ENCODE data around the gene RABGAP1L. TPM values are rescaled to one million over a fixed set of nuclear protein-coding genes. Genes with fewer than 3 reads are reported as not detected.
"Not testable (repeated sequence)": the region's sequence is repeated elsewhere in the genome, so short reads cannot be mapped to it uniquely, and the experiment has no call there.

Gene RABGAP1L
- total and polyA plus RNA-seq, 2 donors from 2014 or later: 16.2 to 48.5 TPM

GRCh38 chr1:174230399-174230798, 71.1 kb downstream of the RABGAP1L start:
- intact Hi-C loops (cut with DNase I): no loop called here
- no peaks in the 10 kb centered on the region for H3K9me3 ChIP-seq (ENCODE audit: control insufficient read depth in 2 of 3, insufficient read depth in 1 of 3, low read length in 3 of 3)
- FAIRE-seq: no peak

DNA sequence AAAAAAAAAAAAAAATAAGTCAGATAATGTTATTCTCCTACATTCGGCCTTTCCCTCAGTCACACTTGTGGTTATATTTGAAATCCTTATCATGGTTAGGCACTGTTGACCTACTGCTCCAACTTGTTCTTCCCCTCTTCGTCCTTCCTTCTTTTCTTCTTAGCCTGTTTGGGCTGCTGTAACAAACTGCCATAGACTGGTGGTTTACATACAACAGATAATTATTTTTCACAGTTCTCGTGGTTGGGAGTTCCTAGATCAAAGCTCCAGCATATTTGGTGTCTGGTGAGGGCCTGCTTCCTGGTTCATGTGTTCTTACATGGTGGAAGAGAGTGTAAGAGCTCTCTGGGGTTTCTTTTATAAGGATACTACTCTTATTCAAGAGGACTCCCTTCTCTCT, 73.4 kb downstream of the RABGAP1L start:
- Histone ChIP-seq H3K27me3 (ENCODE audit: control insufficient read depth, insufficient read depth, low read length) (no peaks in the 10 kb centered on the region), H3K4me1 (ENCODE audit: control insufficient read depth in 2 of 3, insufficient read depth in 2 of 3, low read depth in 1 of 3, low read length in 3 of 3) (no peaks in the 10 kb centered on the region), H3K27ac (ENCODE audit: low read depth in 2 of 2, low read length in 2 of 2) (no peak overlapping the region), H3K9me3 (ENCODE audit: control insufficient read depth in 2 of 3, insufficient read depth in 1 of 3, low read length in 3 of 3) (no peaks in the 10 kb centered on the region), H3K4me3 (ENCODE audit: low read length in 3 of 3) (no peak overlapping the region), H3K36me3 (ENCODE audit: control insufficient read depth in 2 of 3, insufficient read depth in 3 of 3, low read length in 3 of 3) (peaks cover 0 to 3% (median 0%) of the 10 kb centered on the region in 3 donors), H3K9ac (ENCODE audit: low read length in 3 of 3) (no peak overlapping the region)
- no peak for DNase-seq
- intact Hi-C loops (cut with DNase I): no loop called here
- FAIRE-seq: no peak
- TF ChIP-seq CTCF (IDR thresholded peaks at IDR 0.05; ENCODE audit: borderline replicate concordance, extremely low read depth, insufficient read depth): no peak

More at GRCh38 chr1:174230399-174230798, 71.1 kb downstream of the RABGAP1L start:
- Histone ChIP-seq H3K36me3 (ENCODE audit: control insufficient read depth in 2 of 3, insufficient read depth in 3 of 3, low read length in 3 of 3) (peaks cover 0 to 3% (median 0%) of the 10 kb centered on the region in 3 donors), H3K4me3 (ENCODE audit: low read length in 3 of 3) (no peak overlapping the region), H3K4me1 (ENCODE audit: control insufficient read depth in 2 of 3, insufficient read depth in 2 of 3, low read depth in 1 of 3, low read length in 3 of 3) (no peaks in the 10 kb centered on the region), H3K9ac (ENCODE audit: low read length in 3 of 3) (no peak overlapping the region), H3K27ac (ENCODE audit: low read depth in 2 of 2, low read length in 2 of 2) (no peak overlapping the region), H3K27me3 (ENCODE audit: control insufficient read depth, insufficient read depth, low read length) (no peaks in the 10 kb centered on the region)
- DNase-seq: no peak
- no peak for TF ChIP-seq CTCF (IDR thresholded peaks at IDR 0.05; ENCODE audit: borderline replicate concordance, extremely low read depth, insufficient read depth)

- H3K27me3 ChIP-seq (ENCODE audit: control insufficient read depth, insufficient read depth, low read length); FAIRE-seq; H3K4me3 ChIP-seq (ENCODE audit: low read length in 3 of 3); DNase-seq; intact Hi-C loops (cut with DNase I); H3K27ac ChIP-seq (ENCODE audit: low read depth in 2 of 2, low read length in 2 of 2); H3K36me3 ChIP-seq (ENCODE audit: control insufficient read depth in 2 of 3, insufficient read depth in 3 of 3, low read length in 3 of 3); H3K9me3 ChIP-seq (ENCODE audit: control insufficient read depth in 2 of 3, insufficient read depth in 1 of 3, low read length in 3 of 3); H3K4me1 ChIP-seq (ENCODE audit: control insufficient read depth in 2 of 3, insufficient read depth in 2 of 3, low read depth in 1 of 3, low read length in 3 of 3); H3K9ac ChIP-seq (ENCODE audit: low read length in 3 of 3): not testable (repeated sequence)
Measured at GRCh38 chr1:174238845-174239501, 79.7 kb downstream of the RABGAP1L start.

DNA sequence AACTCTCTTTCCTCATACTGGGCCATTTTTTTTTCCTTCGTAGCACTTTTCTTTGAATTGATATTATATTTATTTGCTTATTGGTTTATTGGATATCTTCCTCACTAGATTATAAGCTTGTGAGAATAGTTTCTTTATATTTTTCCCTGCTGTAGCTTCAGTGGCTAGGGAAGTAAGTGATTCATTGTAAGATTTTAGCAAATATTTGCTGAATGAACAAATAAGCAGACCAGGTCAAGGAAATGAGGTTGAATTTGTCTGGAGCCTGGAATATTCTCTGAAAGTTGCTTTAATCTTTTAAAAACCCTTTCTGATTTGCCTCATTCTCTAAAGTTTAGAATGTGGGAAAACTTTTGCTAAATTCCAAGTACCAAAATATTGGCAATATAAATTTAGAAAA, 80.2 kb downstream of the RABGAP1L start:
- DNase-seq: no peak
- no peak overlapping the region for H3K27ac ChIP-seq (ENCODE audit: low read depth in 2 of 2, low read length in 2 of 2)
- no peak overlapping the region for H3K9ac ChIP-seq (ENCODE audit: low read length in 3 of 3)
- TF ChIP-seq CTCF (IDR thresholded peaks at IDR 0.05; ENCODE audit: borderline replicate concordance, extremely low read depth, insufficient read depth): no peak
- FAIRE-seq: no peak
- no peaks in the 10 kb centered on the region for H3K4me1 ChIP-seq (ENCODE audit: control insufficient read depth in 2 of 3, insufficient read depth in 2 of 3, low read depth in 1 of 3, low read length in 3 of 3)
- H3K27me3 ChIP-seq (ENCODE audit: control insufficient read depth, insufficient read depth, low read length): no peaks in the 10 kb centered on the region
- H3K4me3 ChIP-seq (ENCODE audit: low read length in 3 of 3): no peak overlapping the region
- intact Hi-C loops (cut with DNase I): no loop called here
- peaks cover 0 to 8% (median 0%) of the 10 kb centered on the region in 3 donors for H3K36me3 ChIP-seq (ENCODE audit: control insufficient read depth in 2 of 3, insufficient read depth in 3 of 3, low read length in 3 of 3)
- H3K9me3 ChIP-seq (ENCODE audit: control insufficient read depth in 2 of 3, insufficient read depth in 1 of 3, low read length in 3 of 3): no peaks in the 10 kb centered on the region
